ENCODE data around the gene EEF2KMT.
"Not testable (repeated sequence)": the region's sequence is repeated elsewhere in the genome, so short reads cannot be mapped to it uniquely, and the experiment has no call there.

EEF2KMT gene

DNA sequence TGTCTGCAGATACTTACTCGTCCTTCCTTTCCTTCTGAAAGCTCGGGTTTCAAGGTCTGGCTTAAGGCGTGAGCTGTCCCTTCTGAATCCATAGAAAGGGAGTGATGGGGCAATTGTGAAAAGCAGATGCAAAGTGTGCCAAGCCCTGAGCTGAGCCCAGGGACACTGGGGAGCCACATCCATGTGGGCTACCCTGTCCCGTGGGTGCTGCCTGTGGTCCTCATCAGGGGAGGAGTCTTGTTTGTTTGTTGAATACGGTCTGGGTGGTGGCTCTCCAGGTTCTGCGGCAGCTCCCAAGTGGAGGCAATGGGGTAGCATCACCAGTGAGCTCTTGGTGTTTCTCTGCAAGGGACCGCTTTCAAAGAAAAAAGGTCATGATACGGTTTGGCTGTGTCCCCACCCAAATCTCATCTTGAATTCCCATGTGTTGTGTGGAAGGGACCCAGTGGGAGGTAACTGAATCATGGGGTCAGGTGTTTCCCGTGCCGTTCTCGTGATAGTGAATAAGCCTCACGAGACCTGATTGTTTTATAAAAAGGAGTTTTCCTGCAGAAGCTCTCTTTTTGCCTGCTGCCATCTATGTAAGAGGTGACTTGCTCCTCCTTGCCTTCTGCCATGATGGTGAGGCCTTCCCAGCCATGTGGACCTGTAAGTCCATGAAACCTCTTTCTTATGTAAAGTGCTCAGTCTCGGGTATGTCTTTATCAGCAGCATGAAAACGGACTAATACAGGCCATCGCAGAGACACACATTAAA is 27.0 kb downstream of the EEF2KMT start:
- no peak for DNase-seq

DNA sequence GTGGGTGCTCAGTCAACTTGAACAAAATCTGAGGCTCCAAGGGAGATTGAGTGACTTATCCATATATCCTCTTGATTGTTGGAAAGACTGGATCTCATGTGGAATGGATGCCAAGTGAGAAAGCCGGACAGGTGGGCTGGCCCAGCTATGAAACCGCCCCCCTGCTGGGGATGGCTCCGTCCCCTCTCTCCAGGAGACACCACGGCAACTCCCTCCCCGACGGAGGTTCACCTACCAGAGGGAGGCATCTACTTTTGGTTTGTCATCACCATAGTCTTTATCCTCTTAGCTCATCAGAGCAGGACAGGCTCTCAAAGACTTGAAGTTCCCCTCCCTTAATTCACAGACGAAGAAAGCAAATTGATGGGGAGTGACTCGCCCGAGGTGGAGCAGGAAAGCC is 27.7 kb downstream of the EEF2KMT start:
- DNase-seq = no peak

DNA sequence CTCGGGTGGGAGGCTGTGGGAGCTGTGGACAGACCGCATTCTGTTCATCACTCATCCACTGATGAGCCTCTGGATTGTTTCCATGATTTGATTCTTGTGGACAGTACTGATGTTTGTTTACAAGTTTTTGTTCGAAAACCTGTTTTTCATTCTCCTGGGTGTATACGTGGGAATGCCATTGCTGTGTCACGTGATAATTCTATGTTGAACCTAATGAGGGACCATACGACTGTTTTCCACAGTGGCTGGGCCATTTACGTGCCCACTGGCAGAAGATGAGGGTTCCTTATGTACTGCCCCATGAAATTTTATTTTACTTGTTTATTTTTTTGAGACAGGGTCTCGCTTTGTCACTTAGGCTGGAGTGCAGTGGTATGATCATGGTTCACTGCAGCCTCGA is 28.5 kb downstream of the EEF2KMT start:
- no peak for DNase-seq

DNA sequence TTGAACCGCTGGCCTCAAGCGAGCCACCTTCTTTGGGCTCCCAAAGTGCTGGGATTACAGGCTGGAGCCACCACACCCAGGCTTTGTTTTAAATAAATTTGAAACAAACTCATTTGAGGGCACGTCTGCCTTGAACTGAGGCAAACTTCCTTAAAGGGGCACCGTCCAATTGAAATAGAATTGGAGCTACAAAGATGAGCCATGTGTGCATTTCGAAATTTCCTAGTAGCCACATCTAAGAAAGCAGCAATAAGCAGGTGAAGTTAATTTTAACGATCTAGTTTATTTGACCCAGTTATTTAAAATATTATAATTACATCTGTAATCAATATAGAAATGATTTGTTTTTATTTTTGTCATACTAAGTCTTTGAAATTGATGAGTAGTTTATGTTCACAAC is 31.1 kb downstream of the EEF2KMT start:
- DNase-seq = no peak

DNA sequence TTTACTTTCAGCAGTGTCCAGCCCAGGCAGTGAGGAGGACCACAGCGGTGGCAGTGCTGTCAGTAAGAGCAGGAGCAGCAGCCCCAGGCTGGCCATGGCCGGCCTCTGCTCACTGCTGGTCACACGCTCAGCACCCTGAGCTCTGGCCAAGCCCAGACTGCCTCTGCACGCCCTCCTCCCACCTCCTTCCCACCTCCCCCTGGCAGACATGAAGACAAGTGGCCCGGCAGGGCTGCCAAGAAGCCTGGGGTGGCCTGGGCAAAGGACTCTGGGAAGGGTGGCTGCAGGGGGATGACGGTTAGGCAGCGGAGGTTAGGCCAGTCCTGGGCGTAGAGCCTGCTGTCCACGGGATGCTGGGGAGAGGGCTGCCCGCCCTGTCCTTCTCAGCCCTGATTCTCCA is 31.8 kb downstream of the EEF2KMT start, which contains the start of gene C16orf89:
Gene C16orf89 (minus strand): TSS at position 144 of the 400 bp plus-strand sequence. CDS start 48 bp downstream, at position 96.
- no peak for DNase-seq

DNA sequence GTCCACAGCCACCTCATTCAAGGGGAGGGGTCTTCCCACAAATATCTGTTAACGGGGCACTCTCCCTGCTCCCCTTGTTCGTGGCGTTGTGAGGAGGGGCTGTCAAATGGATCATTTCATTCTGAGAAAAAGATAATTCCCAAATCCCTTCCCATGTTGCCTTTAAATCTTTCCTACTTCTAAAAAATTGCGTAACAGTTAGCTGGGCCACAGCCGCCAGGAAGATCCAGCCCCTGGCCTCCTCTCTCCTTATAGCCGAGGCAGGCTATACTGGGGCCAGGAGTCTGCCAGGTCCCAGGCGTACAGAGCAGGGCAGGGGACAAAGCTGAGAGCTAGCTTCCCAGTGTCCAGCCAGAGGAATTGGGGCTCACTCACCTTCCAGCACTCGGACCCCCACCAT is 32.3 kb downstream of the EEF2KMT start:
- DNase-seq = no peak

DNA sequence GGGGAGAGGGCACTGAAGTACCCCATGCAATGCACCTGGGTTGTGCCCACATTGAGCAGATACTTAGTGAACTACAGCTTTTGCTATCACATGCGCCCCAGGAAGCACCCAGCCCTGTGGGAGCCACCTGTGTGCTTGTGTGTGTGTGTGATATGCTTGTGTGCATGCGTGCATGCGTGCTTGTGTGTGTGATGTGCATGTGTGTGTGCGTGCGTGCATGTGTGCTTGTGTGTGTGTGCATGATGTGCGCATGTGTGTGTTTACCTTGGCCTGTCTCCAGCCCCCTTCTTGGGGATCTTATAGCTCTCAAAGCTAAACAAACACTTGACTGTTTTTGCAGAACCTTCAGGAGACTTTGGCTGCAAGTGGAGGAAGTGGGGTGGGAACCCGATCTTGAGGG is 32.7 kb downstream of the EEF2KMT start:
- DNase-seq = no peak

DNA sequence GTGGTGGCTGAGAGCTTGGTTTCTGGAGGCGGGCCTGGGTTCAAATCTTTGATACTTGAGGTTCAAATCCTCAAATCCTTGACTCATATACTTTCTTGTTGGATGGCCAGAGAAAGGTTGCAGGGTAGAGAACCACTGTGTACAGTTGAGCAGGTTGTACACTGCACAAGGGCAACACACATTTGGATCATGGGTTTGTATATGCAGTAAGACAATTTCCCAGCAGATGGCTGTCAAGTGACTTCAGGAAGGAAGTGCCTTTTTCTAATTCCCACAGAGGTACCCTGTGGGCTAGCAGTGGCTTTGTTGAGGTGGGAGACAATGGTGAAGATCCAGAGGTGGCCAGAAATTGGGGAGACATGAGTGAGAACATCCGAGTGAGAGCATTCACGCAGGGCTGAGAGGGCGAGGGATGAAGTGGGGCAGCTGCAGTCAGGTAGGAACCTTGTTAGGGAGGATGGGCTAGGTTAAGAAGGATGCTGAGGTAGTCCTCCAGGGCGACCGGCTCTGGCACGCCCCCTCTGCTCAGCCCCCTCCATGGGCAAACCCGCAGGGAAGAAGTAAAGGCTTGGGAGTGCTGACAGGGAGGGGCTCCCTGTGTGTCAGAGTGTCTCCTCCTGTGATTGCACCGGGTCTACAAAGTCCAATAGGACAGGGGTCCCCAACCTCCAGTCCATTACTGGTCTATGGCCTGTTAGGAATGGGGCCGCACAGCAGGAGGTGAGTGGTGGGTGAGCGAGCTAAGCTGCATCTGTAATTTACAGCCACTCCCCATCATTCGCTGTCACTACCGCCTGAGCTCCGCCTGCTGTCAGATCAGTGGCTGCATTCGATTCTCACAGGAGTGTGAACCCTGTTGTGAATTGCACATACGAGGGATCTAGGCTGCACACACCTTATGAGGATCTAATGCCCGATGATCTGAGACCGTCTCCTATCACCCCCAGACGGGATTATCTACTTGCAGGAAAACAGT is 34.5 kb downstream of the EEF2KMT start:
- DNase-seq = no peak

DNA sequence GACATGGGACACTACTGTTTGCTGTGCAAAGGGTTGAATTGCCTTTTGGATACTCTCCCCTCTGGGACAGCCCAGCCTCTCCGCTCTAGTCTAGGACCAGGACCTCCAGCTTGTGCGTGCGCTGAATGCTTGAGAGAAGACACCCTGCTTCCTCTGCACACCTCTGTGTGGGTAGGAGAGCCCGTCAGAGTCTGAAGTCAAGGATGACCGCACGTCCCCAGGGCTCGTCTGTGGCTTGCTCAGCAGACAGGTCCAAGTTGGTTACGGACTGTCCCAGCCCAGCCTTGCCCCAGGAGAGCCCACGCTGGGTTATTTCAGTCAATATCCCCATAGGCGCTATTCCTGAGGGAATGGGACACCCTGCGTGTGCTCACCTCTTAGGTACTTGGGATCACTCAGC is 35.5 kb downstream of the EEF2KMT start:
- no peak for DNase-seq

DNA sequence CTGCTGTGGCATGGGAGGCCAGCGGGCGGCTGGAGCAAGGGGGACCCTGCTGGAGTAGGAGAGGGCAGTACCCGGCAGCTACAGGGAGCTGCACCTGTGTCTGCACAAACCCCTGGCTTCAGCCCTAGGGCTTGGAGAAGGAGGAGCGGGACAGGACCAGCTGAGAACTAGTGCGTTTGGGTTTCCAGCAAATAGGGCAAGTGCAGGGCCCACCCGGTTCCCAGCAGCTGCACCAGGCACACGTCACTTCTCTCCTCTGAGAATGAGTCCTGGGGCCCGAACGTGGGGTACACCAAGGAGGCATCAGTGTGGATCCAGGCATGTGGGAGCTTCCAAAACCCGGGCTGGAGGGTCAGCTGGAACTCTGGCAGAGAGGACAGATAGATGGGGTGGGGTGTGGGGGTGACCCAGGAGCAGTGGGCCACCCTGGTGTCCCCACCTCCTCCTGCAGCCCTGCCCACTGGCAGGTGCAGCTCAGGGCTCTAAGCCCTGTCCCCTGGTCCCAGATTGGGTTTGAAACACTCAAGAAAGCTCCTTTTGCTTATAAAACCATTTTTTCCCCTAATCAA is 37.4 kb downstream of the EEF2KMT start:
- DNase-seq = no peak

DNA sequence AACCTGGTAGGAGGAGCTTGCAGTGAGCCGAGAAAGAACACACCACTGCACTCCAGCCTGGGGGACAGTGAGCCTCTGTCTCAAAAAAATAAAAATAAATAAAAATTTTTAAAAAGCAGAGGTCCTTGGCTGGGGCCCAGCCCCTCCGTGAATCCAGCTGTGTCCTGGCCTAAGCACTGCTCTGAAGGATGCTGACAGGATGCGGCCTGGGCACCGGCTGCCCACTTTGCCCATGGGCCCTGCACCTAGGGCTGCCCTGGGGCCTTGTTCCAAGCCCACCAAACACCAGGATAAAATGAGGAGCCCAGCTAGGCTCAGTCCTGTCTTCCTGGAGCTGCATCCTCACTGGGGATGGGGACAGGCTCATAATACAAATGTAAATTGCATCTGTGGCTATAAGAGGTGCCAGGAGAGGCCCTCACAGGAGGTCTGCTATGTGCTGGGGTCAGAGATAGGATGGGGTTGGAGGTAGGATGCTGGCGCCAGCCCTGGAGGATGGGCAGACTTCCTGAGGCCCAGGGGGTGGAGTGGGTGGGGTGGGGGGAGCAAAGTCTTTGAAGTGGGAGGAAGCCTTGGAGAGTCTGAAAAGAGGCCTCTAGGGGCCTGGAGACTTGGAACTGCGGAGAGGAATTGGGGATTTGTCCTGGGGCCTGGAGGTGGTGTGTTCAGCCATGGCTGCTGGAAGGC is 38.1 kb downstream of the EEF2KMT start:
- DNase-seq = no peak

DNA sequence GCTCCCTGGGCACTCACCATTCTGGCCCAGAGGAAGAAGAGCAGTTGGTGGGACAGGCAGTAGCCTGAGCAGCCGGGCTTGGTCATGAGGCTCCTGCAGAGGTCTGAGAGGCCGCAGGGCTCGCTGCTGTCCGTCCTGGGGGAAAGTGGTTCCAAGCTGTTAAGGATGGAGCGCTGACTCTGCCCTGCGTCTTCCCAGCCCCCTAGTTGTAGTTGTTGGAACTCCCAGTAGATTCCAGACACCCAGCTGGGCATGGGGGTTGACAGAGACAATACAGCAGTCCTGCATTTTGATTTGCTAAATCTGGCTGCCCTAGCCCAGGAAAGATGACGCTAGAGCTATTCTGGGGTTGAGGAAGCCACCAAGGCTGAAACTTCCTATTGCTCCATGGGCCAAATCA is 39.1 kb downstream of the EEF2KMT start:
- peak; percentile 47 for DNase-seq

DNA sequence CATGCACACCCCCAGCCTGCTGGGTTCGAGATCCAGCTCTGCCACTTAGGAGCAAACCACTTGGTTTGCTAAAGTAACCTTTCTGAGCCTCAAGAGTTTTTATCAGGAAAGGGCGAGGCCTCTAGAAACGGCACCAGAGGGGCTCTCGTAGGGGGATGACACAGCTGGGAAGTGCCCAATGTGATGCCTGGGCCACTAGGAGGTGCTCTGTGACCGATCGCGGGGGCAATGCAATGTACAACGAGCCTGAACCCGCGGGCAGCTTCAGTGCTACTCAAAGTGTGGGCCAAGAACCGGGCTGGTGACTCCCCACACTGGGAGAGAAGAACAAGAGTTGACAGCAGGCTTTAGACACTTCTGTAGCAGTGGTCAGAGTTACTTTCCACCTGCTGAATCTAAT is 41.2 kb downstream of the EEF2KMT start:
- peak; percentile 23 for DNase-seq

DNA sequence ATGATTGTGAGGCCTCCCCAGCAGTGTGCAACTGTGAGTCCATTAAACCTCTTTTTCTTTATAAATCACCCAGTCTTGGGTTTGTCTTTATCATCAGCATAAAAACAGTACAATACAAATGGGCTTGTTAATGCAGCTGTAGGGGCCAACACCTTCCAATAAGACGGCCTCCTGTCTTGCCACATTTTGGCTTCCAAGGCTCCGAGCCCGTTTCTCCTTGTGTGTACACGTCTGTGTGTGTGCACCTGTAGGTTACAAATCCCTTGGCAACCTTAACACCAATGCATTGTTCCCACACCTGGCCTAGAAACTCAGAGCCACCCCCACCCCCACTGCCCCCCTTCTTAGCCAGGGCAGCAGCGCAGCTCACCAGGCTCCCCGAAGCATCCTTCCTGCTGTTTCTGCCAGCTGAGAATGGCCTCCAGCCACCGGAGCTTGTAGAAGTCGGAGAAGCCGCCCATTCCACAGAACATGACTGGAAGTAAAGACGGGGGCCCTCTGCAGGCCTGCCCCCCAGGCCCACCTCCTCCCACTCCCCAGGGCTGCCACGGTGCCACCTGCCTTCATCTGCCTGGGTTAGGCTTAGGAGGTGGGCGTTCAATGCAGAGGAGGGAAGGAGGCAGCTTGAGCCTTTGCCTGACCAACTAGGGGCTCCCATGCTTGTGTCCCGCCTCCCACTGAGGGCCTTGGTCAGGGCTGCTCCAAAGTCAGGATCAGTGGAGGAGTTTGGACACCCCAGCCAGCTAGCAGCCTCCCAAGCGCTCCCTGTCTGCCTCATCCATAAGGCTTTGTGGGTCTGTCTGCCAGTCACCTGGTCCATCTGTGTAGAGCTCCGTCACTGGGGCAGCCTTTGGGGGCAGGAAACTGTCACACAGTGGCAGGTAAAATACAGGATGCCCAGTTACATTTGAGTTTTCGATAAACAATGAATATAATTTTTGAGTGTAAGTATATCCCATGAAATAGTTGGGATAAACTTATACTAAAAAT is 42.4 kb downstream of the EEF2KMT start:
- DNase-seq = no peak

DNA sequence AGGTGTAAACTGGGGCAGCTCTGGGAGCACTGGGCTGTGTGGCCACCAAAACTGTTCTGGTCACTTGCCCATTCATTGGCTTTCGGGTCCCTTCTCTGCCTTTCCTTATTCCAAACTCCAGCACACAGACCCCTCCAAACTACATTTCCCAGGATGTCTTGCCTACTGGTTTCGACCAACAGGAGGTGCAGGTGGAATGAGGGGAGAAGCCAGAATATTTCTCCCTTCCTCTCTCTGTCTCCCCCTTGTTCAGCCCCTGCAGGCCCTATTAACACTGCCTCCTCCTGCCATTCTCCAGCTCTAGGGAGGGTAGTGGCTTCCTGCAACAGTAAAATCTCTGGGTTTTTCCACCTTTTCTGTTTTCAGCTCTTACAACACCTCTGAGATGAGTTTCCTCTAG is 50.7 kb downstream of the EEF2KMT start:
- no peak for DNase-seq

DNA sequence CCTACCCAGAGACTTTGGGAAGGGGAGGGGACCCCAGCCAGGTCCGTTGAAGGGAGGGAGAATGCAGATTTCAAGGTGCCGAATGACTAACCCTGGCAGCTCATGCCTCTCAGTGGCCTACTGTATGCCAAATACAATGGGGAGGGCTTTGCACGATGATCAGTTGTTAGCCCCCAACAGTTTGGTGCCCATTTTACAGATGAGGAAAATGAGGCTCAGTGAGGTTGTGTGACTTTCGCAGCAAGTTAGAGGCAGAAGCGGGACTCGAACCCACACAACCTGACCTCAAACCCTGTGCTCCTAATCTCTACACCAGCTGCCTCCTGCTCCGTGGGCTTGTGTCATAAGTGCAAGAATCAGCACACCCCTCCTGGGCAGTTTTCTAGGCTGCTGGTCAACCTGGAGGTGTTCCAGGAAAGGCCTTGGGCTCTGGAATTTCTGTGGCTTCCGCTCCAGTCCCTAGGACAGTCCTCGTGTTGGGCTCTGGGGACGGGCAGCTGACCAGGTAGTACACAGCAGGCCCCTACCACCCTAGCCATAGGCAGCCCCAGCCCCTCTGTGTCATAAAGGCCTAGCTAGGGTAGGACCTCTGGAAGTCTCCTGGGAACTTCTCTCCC is 52.0 kb downstream of the EEF2KMT start:
- DNase-seq = no peak

DNA sequence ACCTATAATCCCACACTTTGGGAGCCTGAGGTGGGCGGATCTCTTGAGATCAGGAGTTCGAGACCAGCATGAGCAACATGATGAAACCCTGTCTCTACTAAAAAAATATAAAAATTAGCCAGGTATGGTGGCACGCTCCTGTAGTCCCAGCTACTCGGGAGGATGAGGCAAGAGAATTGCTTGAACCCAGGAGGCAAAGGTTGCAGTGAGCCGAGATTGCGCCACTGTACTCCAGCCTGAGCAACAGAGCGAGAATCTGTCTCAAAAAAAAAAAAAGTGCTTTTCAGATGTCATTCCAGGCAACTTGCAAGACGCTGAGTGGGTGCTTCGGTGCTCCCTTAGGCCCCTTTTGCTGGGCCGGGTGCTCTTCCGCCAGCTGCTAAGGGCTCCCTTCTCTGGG is 53.0 kb downstream of the EEF2KMT start:
- DNase-seq = not testable (repeated sequence)

DNA sequence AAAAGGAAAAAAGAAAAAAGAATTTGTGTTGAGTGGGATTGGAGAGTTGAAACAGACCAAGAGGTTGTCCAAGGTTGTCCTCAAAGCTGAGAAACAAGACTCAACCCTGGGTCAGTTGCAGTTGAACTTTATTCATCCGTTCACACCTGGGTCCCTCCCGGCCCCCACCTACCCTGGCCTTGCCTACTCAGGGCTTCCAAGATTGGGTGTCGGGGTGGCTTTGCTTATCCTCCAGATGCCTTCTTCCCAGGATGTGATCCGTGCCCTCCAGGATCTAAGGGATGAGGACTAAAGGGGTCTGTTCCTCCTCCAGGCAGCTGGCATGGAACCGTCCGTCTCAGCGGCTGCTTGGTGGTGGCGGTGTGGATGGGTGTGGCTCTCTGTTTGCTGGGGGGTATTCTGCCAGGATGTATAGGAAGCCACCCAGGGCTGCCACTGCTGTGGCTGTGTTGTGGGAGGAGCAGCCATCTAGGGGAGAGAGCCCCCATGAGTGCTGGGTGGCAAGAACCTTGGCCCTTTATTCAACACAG is 53.5 kb downstream of the EEF2KMT start:
- no peak for DNase-seq

DNA sequence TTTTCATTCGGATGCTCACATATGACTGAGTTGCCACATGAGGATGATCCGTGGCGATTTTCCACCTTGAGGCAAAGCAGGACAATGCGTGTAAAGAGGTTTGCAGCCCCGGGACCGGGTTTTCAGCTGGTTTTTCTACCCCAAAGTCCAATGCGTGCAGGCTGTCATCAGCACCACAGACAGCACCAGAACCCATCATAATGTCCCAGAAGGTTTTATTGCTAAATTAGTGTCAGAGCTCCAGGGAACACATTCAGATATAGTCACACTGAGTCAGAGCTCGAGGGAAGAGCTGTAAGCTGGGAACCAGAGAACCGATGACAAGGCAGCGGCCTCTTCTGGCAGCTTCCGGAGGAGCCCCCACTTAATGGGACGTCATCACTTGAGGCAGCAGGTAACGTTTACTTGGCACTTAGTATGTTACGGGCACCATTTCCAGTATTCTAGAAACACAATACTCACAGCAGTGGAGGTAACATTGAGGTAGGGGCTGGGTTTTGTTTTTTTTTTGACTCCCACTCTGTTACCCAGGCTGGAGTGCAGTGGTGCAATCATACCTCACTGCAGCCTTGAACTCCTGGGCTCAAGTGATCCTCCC is 54.9 kb downstream of the EEF2KMT start:
- DNase-seq = peak; percentile 39

DNA sequence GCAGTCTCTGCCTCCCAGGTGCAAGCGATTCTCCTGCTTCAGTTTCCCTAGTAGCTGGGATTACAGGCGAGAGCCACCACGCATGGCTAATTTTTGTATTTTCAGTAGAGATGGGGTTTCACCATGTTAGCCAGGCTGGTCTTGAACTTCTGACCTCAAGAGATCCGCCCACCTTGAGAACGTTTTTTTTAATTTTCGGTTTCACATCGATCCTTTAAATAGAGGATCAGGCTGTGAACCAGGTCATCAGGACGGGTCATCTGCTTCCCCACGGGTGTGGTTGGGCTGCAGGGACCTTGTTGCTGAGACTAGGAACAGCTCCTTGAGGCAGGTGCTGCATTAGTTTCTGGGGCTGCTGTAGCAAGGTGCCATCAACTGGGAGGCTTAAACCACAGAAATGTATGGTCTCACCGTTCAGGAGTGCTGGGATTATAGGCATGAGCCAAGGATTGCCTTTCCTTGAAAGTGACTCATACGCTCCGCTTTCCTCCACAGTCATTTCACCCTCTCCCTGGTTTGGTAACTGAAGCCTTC is 55.9 kb downstream of the EEF2KMT start:
- peak; percentile 28 for DNase-seq
